Activated CD4-positive, alpha-beta memory T cell treated with anti-CD3 and anti-CD28 coated beads for 36 hours (primary cell): ENCODE data around the gene MAMDC2. TPM values are rescaled to one million over a fixed set of nuclear protein-coding genes. Genes with fewer than 3 reads are reported as not detected.
A peak's percentile ranks its signal among the peaks of the same experiment; 100 is the strongest.
"Not testable (repeated sequence)": the region's sequence is repeated elsewhere in the genome, so short reads cannot be mapped to it uniquely, and the experiment has no call there.

Experiments
- CTCF ChIA-PET: fragments of 350-600 bp; sonication (Branson Sonifier 250); formaldehyde crosslinking; loops from one replicate; lab custom pipeline; 2021; ENCODE audit warnings: antibody characterized with exemption, inconsistent platforms; lab: Charles Lee
- POLR2A ChIA-PET: fragments of 350-600 bp; sonication (Branson Sonifier 250); formaldehyde crosslinking; loops from one replicate; lab custom pipeline; 2021; ENCODE audit warnings: antibody characterized with exemption; lab: Charles Lee
- DNase-seq: peaks from one replicate; pipeline ENCODE4 v3.0.0-alpha.2; 2020
- H3K27ac Mint-ChIP-seq: one replicate; pipeline ENCODE4 v1.8.0; 2021; ENCODE audit warnings: mixed read lengths
- H3K27me3 Mint-ChIP-seq: one replicate; pipeline ENCODE4 v1.8.0; 2021; ENCODE audit warnings: mixed read lengths
- H3K36me3 Mint-ChIP-seq: one replicate; pipeline ENCODE4 v1.8.0; 2021; ENCODE audit warnings: mixed read lengths
- H3K4me1 Mint-ChIP-seq: one replicate; pipeline ENCODE4 v1.8.0; 2021; ENCODE audit warnings: low read depth, mixed read lengths
- H3K4me3 Mint-ChIP-seq: one replicate; pipeline ENCODE4 v1.8.0; 2021; ENCODE audit warnings: mild to moderate bottlenecking, mixed read lengths
- H3K9me3 Mint-ChIP-seq: one replicate; pipeline ENCODE4 v1.8.0; 2021; ENCODE audit warnings: mixed read lengths
- intact Hi-C: fragments of 100-400 bp; cut with micrococcal nuclease; formaldehyde crosslinking; loops from one replicate; pipeline ENCODE4 v1.15.1; 2023
- total RNA-seq, 2 experiments: library from RNA; stranded (reverse); gene quantifications; one replicate each; pipeline ENCODE4 v1.2.3, GENCODE V29; 2021

MAMDC2 gene
- total RNA-seq, 2 experiments from 2014 or later, result not detected

DNA sequence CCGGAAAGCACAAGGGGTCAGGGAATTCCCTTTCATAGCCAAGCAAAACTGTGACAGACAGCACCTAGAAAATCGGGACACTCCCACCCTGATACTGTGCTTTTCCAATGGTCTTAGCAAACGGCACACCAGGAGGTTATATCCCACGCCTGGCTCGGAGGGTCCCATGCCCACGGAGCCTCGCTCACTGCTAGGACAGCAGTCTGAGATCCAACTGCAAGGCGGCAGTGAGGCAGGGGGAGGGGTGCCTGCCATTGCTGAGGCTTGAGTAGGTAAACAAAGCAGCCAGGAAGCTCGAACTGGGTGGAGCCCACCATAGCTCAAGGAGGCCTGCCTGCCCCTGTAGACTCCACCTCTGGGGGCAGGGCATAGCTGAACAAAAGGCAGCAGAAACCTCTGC is 190.6 kb downstream of the MAMDC2 start:
- intact Hi-C loops, CTCF ChIA-PET, POLR2A ChIA-PET, H3K27ac Mint-ChIP-seq, H3K27me3 Mint-ChIP-seq, DNase-seq, H3K4me3 Mint-ChIP-seq, H3K9me3 Mint-ChIP-seq, H3K36me3 Mint-ChIP-seq, H3K4me1 Mint-ChIP-seq: not testable (repeated sequence)

DNA sequence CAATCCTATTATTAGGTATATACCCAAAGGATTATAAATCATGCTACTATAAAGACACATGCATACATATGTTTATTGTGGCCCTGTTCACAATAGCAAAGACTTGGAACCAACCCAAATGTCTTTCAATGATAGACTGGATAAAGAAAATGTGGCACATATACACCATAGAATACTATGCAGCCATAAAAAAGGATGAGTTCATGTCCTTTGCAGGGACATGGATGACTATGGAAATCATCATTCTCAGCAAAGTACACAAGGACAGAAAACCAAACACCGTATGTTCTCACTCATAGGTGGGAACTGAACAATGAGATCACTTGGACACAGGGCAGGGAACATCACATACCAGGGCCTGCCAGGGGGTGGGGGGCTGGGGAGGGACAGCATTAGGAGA is 202.3 kb downstream of the MAMDC2 start:
- H3K4me3 Mint-ChIP-seq, DNase-seq, H3K27ac Mint-ChIP-seq, intact Hi-C loops, H3K27me3 Mint-ChIP-seq, POLR2A ChIA-PET, H3K4me1 Mint-ChIP-seq, H3K9me3 Mint-ChIP-seq, CTCF ChIA-PET, H3K36me3 Mint-ChIP-seq: not testable (repeated sequence)

DNA sequence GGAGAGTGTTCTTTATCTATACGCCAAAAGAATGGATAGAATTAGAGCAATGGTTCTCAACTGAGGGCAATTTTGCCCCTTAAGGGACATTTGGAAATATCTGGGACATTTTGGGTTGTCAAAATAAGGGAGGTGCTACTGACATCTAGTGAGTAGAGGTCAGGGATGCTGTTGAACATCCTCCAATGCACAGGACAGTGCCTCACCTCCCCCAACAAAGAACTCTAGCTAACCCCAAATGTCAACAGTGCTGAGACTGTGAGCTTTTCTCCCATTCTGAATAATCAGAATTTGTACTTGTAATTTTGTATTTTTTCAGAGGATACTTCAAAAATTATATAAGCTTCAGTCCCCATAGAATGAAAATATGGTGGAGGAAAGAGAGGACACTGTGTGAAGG is 206.6 kb downstream of the MAMDC2 start:
- Mint-ChIP-seq H3K9me3 (peaks cover 3% of the 10 kb centered on the region), H3K4me1 (no peaks in the 10 kb centered on the region), H3K4me3 (no peak overlapping the region), H3K36me3 (no peaks in the 10 kb centered on the region), H3K27ac (no peak overlapping the region), H3K27me3 (no peaks in the 10 kb centered on the region)
- intact Hi-C loops, result loop anchor here (10.0 kb wide), 2 partner anchors 135 to 1665 kb away; partner anchors contain the start of genes ABHD17B and C9orf85
- POLR2A ChIA-PET, result interaction anchor here (1.2 kb wide), 1 partner anchor 8 kb away, joined by 5 read pairs; no protein-coding TSS in a partner anchor
- DNase-seq, result no peak
- CTCF ChIA-PET, result no interaction called here

DNA sequence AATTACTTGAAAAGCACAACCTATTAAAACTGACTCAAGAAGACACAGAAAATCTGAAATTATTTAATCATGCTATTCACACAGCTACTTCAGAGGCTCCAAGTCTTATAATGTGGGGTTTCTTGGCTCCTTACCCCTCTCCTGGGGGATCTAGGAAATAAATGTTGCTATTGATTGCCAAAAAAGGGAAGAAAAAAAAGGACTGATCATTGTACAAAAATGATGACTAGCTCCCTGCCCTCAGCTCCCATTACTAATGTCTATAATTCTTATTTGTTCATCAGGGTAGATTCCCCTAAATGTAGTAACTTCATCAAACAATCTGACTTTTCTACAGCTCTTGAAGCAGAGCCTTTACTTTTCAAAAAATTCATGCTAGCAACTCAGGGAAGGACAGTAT is 211.8 kb downstream of the MAMDC2 start:
- intact Hi-C loops, result loop anchor here (5.0 to 10.0 kb wide), 4 partner anchors 141 to 1659 kb away; partner anchors contain the start of genes ABHD17B, C9orf85 and TJP2
- Mint-ChIP-seq H3K4me1 (peaks cover 19% of the 10 kb centered on the region), H3K9me3 (no peaks in the 10 kb centered on the region), H3K36me3 (peaks cover 8% of the 10 kb centered on the region), H3K4me3 (no peak overlapping the region), H3K27me3 (no peaks in the 10 kb centered on the region), H3K27ac (no peak overlapping the region)
- CTCF ChIA-PET, result interaction anchor here (1.4 kb wide), 1 partner anchor 347 kb away, joined by 3 read pairs; no protein-coding TSS in a partner anchor
- POLR2A ChIA-PET, result no interaction called here
- DNase-seq, result no peak

DNA sequence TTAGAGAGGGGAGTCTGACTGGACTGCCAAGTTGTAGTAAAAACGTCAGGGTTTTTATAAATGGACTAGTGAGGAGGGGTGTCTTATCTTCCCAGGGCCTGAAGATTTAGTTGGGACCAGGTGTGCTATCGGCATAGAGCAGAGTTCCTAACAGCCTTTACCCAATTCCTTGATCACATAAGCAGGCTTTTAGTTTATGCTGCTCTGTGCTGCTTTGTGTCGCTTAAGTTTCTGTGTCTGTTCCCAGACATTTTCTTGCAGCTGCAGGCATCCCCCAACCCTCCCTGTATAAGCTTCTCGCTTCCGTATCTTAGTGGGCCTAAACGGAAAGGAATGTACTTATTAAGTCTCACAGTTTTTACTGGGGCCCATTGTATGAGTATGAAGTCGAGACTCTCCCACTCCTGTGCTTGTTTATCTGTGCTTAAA is 212.5 kb downstream of the MAMDC2 start:
- H3K9me3 Mint-ChIP-seq, result no peaks in the 10 kb centered on the region
- intact Hi-C loops, result loop anchor here (5.0 to 10.0 kb wide), 4 partner anchors 141 to 1659 kb away; partner anchors contain the start of genes ABHD17B, C9orf85 and TJP2
- ChIA-PET POLR2A (no interaction called here), CTCF (interaction anchor here (1.4 kb wide), 1 partner anchor 346 kb away, joined by 3 read pairs; no protein-coding TSS in a partner anchor)
- no peak for DNase-seq
- no peak overlapping the region for H3K27ac Mint-ChIP-seq
- H3K4me1 Mint-ChIP-seq, result peaks cover 25% of the 10 kb centered on the region
- peaks cover 11% of the 10 kb centered on the region for H3K36me3 Mint-ChIP-seq
- H3K27me3 Mint-ChIP-seq, result no peaks in the 10 kb centered on the region
- H3K4me3 Mint-ChIP-seq, result no peak overlapping the region

DNA sequence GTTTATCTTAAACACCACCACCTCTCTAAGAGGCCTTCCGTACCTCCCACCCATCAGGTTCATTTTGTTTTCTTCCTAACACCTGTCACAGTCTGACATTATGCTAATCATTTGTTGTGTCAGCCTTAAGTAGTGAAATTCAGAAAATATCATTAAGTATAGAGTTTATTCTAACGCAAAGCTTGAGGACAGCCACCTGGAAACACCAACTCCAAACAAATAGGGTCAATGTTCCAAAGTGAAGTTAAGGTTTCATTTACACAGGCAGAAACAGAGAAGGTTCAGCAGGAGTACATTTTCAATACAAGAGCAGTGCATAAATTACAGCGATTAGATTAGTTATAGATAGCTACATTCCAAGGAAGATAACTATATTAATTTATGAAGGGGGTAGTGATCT is 213.9 kb downstream of the MAMDC2 start:
- intact Hi-C loops, result loop anchor here (5.0 to 10.0 kb wide), 4 partner anchors 143 to 1657 kb away; partner anchors contain the start of genes ABHD17B, C9orf85 and TJP2
- ChIA-PET CTCF (interaction anchor here (0.6 to 2.0 kb wide), 3 partner anchors 106 to 1148 kb away, joined by 3 to 5 read pairs (median 3); no protein-coding TSS in a partner anchor), POLR2A (interaction anchor here (1.2 kb wide), 1 partner anchor 8 kb away, joined by 5 read pairs; no protein-coding TSS in a partner anchor)
- Mint-ChIP-seq H3K4me3 (peak overlapping the region; percentile 95), H3K9me3 (no peaks in the 10 kb centered on the region), H3K27ac (no peak overlapping the region), H3K27me3 (no peaks in the 10 kb centered on the region), H3K4me1 (peaks cover 39% of the 10 kb centered on the region), H3K36me3 (peaks cover 25% of the 10 kb centered on the region)
- no peak for DNase-seq

DNA sequence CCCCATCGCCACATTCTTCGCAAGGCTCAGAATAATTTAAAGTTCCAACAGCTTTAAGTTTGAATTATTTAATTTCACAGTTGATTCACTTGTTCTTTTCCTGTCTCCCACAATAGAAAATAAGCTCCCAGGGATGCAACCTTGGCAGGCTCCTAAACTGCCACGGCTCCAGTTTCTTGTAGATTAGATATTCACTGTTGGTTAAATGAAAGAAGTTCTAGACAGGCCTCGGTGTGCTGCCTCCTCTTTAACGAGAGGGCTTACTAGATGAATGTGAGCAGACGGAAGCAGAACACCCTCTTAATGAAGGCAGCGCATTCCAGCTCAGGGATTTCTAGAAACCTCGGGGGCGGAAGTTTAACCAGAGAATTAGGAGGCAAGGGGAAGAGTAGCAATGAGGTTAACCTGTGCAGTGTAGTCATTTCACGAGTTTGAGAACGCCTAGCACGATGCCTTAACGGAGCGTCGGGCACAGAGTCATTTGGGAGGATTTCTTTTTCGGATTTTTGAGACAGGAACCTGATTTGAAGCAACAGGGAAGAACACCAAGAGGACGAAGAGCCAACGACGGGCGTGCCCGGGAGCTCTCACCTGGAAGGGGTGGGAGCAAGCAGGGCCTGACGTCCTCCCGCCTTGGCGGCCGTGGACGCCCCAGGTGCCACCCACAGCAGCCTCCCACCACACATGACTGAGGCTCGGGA is 214.5 kb downstream of the MAMDC2 start:
- peak; percentile 61 for DNase-seq
- intact Hi-C loops, result loop anchor here (1.0 to 10.0 kb wide), 10 partner anchors 133 to 1657 kb away; partner anchors contain the start of genes ABHD17B, C9orf85, PTAR1 and TJP2
- no peaks in the 10 kb centered on the region for H3K27me3 Mint-ChIP-seq
- H3K27ac Mint-ChIP-seq, result peak overlapping the region; percentile 88
- POLR2A ChIA-PET, result interaction anchor here (1.1 to 1.2 kb wide), 2 partner anchors 9 to 162 kb away, joined by 3 to 5 read pairs; no protein-coding TSS in a partner anchor
- CTCF ChIA-PET, result interaction anchor here (0.6 to 2.0 kb wide), 4 partner anchors 20 to 1148 kb away, joined by 3 to 5 read pairs (median 4); no protein-coding TSS in a partner anchor
- peaks cover 45% of the 10 kb centered on the region for H3K4me1 Mint-ChIP-seq
- H3K9me3 Mint-ChIP-seq, result no peaks in the 10 kb centered on the region
- H3K4me3 Mint-ChIP-seq, result peak overlapping the region; percentile 95
- peaks cover 27% of the 10 kb centered on the region for H3K36me3 Mint-ChIP-seq

DNA sequence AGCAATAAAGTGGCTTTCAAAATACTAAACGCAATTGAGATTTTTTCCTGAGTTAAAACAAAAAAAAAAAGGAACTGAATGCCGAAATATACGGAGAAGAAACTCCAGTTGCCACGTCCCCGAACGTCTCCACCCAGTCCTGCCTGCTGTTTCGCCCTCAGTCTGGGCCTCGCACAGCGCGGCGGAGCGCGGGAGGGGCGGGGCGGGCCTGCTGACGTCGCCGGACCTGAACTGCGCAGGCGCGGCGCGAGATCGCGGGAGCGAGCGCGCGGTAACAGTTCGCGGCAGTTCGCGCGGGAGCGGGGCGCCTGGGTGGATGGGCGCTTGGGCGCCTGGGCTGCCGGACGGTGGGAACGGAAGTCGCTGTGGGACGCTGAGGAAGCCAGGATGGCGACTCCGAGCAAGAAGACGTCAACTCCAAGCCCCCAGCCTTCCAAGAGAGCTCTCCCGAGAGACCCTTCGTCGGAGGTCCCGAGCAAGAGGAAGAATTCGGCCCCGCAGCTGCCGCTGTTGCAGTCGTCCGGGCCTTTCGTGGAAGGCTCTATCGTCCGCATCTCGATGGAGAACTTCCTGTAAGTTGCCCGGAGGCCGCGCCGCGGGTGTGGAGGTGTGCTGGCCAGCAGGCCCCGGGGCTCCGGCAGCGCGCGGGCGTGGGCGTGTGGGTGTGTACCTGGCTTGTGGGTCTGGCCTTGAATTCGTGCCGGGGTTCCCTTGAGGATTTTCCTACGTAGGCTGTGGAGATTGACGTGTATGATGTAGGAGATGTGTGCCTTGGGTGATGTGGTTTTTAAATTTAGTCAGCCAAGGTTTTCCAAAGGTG is 215.3 kb downstream of the MAMDC2 start, which contains the start of gene SMC5:
SMC5 (plus strand) TSS at position 287 of the 820 bp plus-strand sequence; CDS start at position 388, 101 bp downstream.
- CTCF ChIA-PET, result interaction anchor here (0.7 to 1.5 kb wide), 2 partner anchors 19 to 148 kb away, joined by 3 to 5 read pairs; no protein-coding TSS in a partner anchor
- peak within 1 kb of the TSS; percentile 88 for H3K27ac Mint-ChIP-seq
- POLR2A ChIA-PET, result interaction anchor here (1.1 to 1.2 kb wide), 2 partner anchors 9 to 162 kb away, joined by 3 to 5 read pairs; no protein-coding TSS in a partner anchor
- H3K4me3 Mint-ChIP-seq, result peak within 1 kb of the TSS; percentile 95
- no peaks in the 10 kb centered on the region for H3K27me3 Mint-ChIP-seq
- peak; percentile 92 for DNase-seq
- H3K4me1 Mint-ChIP-seq, result peaks cover 47% of the 10 kb centered on the region
- no peaks in the 10 kb centered on the region for H3K9me3 Mint-ChIP-seq
- peaks cover 27% of the 10 kb centered on the region for H3K36me3 Mint-ChIP-seq
- intact Hi-C loops, result loop anchor here (1.0 to 10.0 kb wide), 10 partner anchors 132 to 1656 kb away; partner anchors contain the start of genes ABHD17B, C9orf85, PTAR1 and TJP2

DNA sequence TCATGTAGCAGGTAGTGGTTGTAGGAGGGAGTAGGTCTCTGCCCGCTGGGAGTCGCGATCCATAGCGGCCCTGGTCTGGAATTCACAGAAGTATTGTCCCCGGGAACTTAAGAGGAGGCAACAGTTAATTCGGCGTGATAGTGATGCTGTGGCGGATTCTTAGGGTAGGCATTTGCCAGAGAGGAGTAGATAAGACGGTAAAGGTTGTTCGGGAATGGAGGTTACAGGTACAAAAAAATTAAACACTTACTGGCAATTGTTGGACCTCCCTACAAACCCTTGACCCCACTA is 215.8 kb downstream of the MAMDC2 start:
- no peak for DNase-seq
- intact Hi-C loops, result loop anchor here (2.0 to 10.0 kb wide), 7 partner anchors 131 to 1655 kb away; partner anchors contain the start of genes ABHD17B, C9orf85 and TJP2

DNA sequence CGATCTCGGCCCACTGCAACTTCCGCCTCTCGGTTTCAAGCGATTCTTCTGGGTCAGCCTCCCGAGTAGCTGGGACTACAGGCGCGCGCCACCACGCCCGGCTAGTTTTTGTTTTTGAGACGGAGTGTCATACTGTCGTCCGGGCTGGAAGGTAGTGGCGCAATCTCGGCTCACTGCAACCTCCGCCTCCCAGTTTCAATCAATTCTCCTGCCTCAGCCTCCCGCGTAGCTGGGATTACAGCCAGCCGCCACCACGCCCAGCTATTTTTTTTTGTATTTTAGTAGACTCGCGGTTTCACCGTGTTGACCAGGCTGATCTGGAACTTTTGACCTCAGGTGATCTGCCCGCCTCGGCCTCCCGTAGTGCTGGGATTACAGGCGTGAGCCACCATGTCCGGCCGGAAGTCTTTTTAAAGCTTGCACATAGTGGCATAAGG is 216.4 kb downstream of the MAMDC2 start:
- H3K4me1 Mint-ChIP-seq, result peaks cover 49% of the 10 kb centered on the region
- H3K36me3 Mint-ChIP-seq, result peaks cover 32% of the 10 kb centered on the region
- ChIA-PET POLR2A (interaction anchor here (1.2 kb wide), 1 partner anchor 12 kb away, joined by 6 read pairs; no protein-coding TSS in a partner anchor), CTCF (interaction anchor here (1.0 kb wide), 1 partner anchor 89 kb away, joined by 3 read pairs; no protein-coding TSS in a partner anchor)
- H3K4me3 Mint-ChIP-seq, result peak overlapping the region; percentile 95
- intact Hi-C loops, result loop anchor here (5.0 kb wide), 1 partner anchor 37 kb away; no protein-coding TSS in a partner anchor
- H3K27me3 Mint-ChIP-seq, result no peaks in the 10 kb centered on the region
- DNase-seq, result peak; percentile 15
- peak overlapping the region; percentile 88 for H3K27ac Mint-ChIP-seq
- H3K9me3 Mint-ChIP-seq, result no peaks in the 10 kb centered on the region

More for the DNA sequence above, 215.8 kb downstream of the MAMDC2 start:
- ChIA-PET POLR2A (interaction anchor here (1.1 kb wide), 1 partner anchor 161 kb away, joined by 3 read pairs; no protein-coding TSS in a partner anchor), CTCF (interaction anchor here (1.5 kb wide), 1 partner anchor 148 kb away, joined by 5 read pairs; no protein-coding TSS in a partner anchor)
- H3K4me3 Mint-ChIP-seq, result peak overlapping the region; percentile 95
- no peaks in the 10 kb centered on the region for H3K27me3 Mint-ChIP-seq
- no peaks in the 10 kb centered on the region for H3K9me3 Mint-ChIP-seq
- H3K27ac Mint-ChIP-seq, result peak overlapping the region; percentile 88
- H3K36me3 Mint-ChIP-seq, result peaks cover 29% of the 10 kb centered on the region
- H3K4me1 Mint-ChIP-seq, result peaks cover 47% of the 10 kb centered on the region

DNA sequence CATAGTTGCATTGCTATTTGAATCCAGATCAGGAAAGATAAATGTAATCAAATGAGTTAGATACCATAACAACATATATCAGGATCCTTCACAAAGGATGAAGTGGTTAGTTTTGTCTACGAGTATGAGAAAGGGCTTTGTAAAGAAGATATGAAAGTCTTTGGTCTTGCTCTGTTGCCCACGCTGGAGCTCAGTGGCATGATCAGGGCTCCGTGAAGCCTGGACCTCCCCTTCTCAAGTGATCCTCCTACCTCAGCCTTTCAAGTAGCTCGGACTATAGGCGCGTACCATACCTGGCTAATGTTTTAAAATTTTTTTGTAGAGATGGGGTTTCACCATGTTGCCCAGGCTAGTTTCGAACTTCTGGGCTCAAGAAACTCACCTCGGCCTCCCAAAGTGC is 217.0 kb downstream of the MAMDC2 start:
- CTCF ChIA-PET, result interaction anchor here (1.0 to 1.2 kb wide), 2 partner anchors 88 to 149 kb away, joined by 3 read pairs; no protein-coding TSS in a partner anchor
- H3K27ac Mint-ChIP-seq, result no peak overlapping the region
- H3K4me3 Mint-ChIP-seq, result peak overlapping the region; percentile 95
- H3K9me3 Mint-ChIP-seq, result no peaks in the 10 kb centered on the region
- no peaks in the 10 kb centered on the region for H3K27me3 Mint-ChIP-seq
- POLR2A ChIA-PET, result interaction anchor here (0.6 to 1.2 kb wide), 2 partner anchors 12 to 23 kb away, joined by 3 to 6 read pairs; no protein-coding TSS in a partner anchor
- peaks cover 52% of the 10 kb centered on the region for H3K4me1 Mint-ChIP-seq
- intact Hi-C loops, result loop anchor here (5.0 kb wide), 1 partner anchor 37 kb away; no protein-coding TSS in a partner anchor
- no peak for DNase-seq
- H3K36me3 Mint-ChIP-seq, result peaks cover 35% of the 10 kb centered on the region
